ENCODE results near the gene NOTCH4.

The NOTCH4 gene

DNA sequence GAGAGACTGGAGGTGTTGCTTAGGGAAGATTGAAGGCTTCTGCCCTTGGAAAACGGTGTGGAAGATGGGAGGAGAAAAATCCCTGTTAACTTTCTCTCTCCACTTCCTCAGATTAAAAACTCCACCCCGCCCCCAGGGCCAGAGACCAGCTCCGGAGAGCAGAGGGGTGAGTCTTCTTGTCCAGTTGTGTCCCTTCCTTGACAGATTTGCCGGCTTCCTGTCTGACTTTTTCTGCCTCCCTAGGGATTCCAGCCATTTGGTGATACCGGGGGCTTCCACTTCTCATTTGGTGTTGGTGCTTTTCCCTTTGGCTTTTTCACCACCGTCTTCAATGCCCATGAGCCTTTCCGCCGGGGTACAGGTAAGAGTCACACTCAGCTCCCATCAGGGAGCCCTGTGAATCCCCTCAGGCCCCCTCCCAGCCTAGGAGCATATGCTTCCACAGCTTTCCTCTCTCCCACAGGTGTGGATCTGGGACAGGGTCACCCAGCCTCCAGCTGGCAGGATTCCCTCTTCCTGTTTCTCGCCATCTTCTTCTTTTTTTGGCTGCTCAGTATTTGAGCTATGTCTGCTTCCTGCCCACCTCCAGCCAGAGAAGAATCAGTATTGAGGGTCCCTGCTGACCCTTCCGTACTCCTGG lies 44.0 kb downstream of the NOTCH4 start:
- no peak for DNase-seq

DNA sequence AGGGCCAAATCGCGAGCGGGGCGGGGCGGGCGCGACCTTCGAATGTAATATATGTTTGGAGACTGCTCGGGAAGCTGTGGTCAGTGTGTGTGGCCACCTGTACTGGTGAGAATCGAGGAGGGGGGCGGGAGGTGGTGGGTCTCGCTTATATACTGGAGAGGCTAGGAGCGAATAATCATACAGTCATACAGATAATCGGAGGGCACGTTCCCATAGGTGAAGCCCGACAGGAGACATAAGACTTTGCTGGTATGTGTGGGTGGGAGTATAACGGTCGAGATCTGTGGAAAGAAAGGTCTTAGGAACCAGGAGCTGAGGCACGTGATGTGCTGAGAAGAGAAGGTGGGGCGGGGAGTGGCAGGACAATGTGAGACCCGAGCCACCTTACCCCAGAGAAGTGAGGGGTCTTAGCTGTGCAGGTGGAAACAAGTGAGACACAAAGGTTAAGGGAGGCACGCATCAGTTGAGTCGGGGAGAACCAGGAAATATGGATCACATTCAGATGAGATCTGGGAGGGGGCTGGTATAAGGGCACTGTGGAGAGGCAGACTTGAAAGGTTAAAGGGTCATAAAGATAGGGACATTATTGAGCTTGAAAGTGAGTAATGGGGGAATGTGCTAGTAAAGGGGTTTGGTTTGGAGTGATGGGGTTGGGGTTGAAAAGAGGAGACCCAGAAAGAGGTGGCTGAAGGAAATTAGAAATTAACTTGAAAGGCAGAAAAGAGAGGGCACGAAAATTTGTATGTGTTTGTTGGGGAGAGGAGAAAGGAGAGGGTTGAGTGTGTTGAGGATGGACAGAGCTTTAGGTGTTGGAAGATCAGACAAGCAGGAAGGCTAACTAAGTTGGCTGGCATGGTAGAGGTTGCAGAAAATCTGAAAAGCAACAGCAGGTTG lies 45.1 kb downstream of the NOTCH4 start:
- no peak for DNase-seq

- peak; percentile 100 for DNase-seq
Measured at GRCh38 chr6:32177788-32178546, 45.9 kb downstream of the NOTCH4 start, which contains the start of gene RNF5. Gene RNF5, plus strand, starts transcription at chr6:32178405. Its CDS starts 107 bp downstream, at chr6:32178512.

- DNase-seq = peak; percentile 72
Measured at GRCh38 chr6:32177183-32177787, 46.6 kb downstream of the NOTCH4 start.

- DNase-seq = peak; percentile 43
Measured at GRCh38 chr6:32176476-32177182, 47.2 kb downstream of the NOTCH4 start.

GRCh38 chr6:32175711-32176475 lies 48.0 kb downstream of the NOTCH4 start, which contains the start of gene AGPAT1:
Gene AGPAT1, minus strand, starts transcription at chr6:32176084. Its CDS starts 4,588 bp downstream, at chr6:32171496.
- peak; percentile 86 for DNase-seq

DNA sequence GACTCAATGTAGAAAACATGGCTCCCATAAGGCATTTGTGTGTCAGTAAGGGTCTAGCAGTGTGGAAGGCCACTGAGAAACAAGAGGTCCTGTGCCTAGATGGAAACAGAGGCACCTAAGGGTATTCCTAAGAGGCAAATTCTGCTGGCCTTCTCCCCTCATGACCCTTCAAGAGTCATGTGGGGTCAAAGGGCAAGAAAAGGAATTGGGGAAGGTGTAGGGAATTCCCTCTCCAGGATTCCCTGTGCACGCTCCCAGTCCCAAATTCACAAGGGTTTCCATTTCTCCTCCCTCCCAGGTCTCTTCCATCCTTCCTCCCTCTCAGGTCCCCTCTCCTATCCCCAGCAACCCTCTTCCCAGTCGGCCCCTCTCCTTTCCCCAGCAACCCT lies 48.6 kb downstream of the NOTCH4 start:
- no peak for DNase-seq

DNA sequence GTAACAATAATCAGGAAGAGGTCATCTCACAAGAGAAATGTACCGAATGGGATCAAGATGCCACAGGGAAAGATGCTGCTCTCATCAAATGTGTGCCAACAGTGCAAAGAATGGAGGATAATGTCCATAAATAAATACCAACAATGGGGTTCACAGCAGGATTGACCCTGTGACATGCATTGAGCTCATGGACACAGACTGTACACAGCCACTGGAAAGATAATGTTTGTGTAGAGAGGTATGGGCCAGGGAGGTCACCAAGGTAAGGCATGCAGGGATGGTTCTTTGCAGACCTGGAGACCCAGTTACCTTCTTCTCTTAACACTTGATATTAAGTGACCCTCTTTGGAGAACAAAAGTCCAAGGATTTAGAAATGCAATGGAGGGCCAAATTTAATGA lies 49.5 kb downstream of the NOTCH4 start:
- DNase-seq = no peak

GRCh38 chr6:32173051-32173727 lies 50.7 kb downstream of the NOTCH4 start:
- DNase-seq = no peak

DNA sequence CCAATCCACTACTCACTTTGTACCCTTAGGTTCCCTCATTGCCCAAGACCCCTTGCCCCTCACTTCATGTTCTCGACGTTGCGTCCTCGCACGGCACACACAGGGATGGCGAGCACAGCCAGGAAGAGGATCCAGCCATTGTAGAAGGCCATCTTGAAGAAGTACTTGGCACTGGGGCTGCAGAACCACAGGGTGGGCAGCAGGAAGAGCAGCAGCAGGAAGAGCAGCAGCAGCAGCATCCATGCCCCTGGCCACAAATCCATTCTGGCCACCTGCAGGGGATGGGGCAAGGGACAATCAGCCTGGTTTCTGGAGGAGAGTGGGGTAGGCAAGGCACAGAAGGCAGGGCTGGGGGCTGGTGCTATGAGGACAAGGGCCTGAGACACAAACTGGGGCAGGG lies 52.6 kb downstream of the NOTCH4 start:
- DNase-seq = no peak

DNA sequence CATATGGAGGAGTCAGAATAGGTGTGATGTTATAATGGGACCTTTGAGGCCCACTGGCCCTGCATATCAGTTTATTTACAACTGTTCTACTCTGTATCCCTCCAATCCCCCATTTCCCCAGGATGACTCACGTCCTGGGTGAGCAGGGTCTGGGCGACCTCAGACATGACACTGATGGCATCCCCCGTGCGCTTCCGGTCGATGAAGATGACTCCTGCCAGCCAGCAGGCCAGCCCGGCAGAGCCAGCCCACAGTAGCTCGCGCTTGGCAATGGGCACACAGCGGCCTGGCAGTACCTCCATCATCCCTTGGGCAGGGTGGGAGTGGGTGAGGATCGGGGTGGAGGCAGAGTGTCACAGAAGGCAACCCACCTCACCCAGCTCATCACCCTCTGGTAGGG lies 53.6 kb downstream of the NOTCH4 start:
- no peak for DNase-seq

DNA sequence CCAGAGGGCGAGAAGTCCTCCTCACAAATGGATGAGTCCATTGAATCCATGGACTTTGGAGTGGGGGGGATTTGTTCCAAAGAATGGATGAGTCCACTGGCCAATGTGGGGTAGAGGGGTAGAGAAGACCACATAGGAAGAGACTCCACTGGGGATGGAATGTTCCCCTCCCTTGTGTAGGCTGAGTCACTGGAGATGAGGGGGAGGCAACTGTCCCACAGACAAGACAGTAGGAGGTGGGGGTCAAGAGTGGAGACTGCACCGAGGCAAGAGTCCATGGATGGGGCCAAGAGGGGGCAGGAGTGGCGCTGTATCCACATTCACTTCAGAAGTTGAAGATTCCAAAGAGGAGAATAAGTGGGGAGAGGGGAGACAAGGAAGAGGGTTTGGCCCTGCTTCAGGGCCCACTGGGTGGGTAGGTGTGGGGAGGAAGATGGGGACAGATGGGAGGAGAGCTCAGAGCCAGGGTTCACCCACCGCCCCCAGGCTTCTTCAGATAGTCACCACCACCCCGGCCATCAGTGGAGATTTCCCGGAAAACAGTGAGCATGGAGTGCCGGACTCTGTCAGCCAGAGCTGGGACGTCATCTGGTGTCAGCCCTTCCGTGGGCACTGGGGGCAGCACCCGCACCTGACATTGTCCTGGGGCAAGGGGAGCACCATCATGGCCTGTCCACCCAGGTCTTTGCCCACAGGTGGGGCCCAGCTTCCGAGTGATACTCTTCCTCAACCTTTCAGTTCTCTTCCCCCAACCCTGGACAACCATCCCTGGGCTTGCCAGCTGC lies 54.9 kb downstream of the NOTCH4 start:
- no peak for DNase-seq

DNA sequence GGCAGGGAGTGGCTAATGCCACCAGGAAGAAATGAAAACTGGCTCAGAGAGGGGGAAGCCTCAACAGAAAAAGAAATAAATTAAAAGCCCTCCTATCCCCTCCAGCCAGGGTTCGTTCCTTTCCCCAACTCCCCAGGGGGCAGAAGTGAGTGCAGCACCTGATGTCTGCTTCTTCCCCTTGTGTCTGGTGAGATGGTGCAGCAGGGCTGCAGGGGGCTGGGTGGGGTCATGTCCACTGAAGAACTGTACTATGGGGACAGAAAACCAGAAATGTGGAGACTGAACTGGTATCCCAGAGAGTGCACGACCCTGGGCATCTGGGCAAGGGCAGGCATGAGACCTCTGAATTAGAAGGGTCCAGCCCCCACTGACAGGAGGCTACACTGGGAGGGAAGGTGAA lies 55.5 kb downstream of the NOTCH4 start:
- DNase-seq = no peak

GRCh38 chr6:32167761-32168262 lies 56.1 kb downstream of the NOTCH4 start:
- no peak for DNase-seq

- DNase-seq = no peak
Measured at GRCh38 chr6:32167154-32167760, 56.6 kb downstream of the NOTCH4 start.

DNA sequence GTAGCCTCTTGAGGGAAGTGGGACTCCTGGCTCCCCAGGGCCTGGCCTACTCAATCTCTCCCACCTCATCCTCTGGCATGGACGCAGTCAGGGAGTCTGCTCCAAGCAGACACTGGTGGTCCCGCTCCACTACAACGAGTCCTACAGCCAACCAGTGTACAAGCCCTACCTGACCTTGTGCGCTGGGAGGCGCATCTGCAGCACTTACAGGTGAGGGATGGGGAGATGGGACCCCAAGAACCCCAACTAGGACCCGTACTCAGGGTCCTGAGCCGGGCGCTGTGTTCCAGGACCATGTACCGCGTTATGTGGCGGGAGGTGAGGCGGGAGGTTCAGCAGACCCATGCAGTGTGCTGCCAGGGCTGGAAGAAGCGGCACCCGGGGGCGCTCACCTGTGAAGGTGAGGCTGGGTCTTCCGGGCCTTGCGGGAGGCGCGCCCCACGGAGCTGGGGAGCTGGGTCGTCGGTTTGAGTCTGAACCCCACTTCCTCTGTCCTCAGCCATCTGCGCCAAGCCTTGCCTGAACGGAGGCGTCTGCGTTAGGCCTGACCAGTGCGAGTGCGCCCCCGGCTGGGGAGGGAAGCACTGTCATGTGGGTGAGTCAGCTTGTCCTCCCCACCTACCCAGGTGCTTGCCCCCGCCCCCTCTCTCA lies 57.3 kb downstream of the NOTCH4 start:
- DNase-seq = no peak

DNA sequence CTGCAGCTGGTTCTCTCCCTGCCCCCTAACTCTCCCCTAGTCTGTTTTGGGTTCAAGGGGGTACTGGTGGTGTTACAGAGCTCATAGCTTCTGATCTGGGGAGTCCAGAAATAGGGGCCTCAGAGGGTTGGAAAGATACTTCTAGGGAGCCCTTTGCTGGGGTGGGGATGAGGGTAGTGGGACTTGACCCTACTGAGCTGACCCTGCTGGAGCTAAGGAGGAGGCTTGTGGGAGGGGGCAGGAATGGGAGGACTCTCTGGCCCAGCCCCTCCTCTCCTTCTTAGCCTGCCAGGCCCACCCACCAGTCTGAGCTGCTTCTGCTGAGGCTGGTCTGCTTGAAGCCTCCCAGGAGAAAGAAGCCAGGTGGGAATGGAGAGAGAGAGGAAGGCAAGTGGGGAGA lies 59.6 kb downstream of the NOTCH4 start, which contains the start of gene EGFL8:
TSS of gene EGFL8 (plus strand) at position 301 of the 400 bp plus-strand sequence. CDS start 1,571 bp downstream, outside the sequence.
- DNase-seq = no peak

DNA sequence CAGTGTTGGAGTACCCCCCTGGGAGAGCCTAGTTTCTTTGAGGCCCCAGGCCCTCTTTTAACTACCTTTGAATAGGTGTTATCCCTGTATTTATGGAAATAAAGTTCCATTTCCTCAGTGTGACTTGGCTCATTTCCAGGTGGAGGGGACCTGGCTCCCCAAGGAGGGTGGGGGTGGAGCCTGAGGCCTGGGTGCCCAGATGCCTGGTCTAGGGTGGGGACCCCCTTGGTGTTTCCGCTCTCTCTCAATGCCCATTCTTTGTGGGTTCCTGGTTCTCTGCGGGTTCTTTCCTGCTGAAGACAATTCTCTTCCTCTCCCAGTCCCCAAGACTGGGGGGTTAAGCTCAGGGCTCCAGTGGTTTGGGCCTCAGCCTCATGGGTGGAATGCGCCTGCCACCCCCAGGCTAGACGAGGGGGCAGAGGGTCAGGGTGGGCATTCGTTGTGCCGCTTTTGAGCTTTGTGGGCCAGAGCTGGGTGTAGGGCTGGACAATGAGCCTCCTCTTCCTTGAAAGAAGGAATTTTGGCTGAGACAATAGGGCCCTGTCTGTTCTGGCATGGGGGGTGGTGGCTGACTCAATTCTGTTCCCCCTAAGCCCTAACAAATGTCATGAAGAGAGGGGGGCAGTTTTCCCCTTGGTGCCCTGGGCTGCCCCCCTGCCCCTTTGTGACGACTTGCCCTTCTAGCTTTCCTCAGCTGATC lies 60.2 kb downstream of the NOTCH4 start:
- no peak for DNase-seq

Measured in NCI-H1694 treated with DMSO at 0.1 percent for 48 hours (cell line).